Astrocyte of the cerebellum (primary cell): ENCODE results near the gene PPP3CB.

Experiments
- DNase-seq: peaks from one replicate; pipeline ENCODE4 v3.0.0-alpha.2; 2011; ENCODE audit warnings: low read depth
- H3K4me3 ChIP-seq: 2 replicates; pipeline ENCODE4 v1.5.1; 2011; ENCODE audit warnings: mild to moderate bottlenecking, low read depth, low read length, moderate library complexity
- in situ Hi-C: cut with HindIII; loops from 2 replicates; pipeline ENCODE4 v1.10.0; 2017; ENCODE audit warnings: low sequenced_read_pairs
- TF ChIP-seq, protein P1 (sequence below): IDR thresholded peaks from 2 replicates; pipeline ENCODE4 v1.5.1; 2012; ENCODE audit warnings: low read length, low read depth, moderate library complexity, mild to moderate bottlenecking; ENCODE audit errors: missing control alignments

The PPP3CB gene

DNA sequence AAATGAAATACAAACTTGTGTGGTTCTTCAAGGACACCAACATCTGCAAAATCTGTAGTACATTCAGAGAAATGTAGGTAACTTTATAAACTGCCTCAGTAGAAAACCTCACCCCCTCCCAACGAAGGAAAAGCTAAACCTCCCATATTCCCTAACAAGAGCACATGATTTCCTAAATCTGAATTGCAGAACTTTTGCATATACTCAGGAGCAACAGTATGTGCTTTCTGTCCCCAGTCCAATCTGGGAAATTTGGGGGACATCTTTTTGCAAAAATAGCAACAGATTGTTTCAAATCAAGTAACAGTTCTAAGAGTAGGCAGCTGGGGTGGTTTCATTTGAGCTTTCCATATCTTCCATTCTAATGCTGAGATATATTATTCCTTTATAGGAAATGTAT, 46.7 kb downstream of the PPP3CB start:
- in situ Hi-C loops = no loop called here
- H3K4me3 ChIP-seq = no peak overlapping the region
- TF ChIP-seq, protein P1, sequence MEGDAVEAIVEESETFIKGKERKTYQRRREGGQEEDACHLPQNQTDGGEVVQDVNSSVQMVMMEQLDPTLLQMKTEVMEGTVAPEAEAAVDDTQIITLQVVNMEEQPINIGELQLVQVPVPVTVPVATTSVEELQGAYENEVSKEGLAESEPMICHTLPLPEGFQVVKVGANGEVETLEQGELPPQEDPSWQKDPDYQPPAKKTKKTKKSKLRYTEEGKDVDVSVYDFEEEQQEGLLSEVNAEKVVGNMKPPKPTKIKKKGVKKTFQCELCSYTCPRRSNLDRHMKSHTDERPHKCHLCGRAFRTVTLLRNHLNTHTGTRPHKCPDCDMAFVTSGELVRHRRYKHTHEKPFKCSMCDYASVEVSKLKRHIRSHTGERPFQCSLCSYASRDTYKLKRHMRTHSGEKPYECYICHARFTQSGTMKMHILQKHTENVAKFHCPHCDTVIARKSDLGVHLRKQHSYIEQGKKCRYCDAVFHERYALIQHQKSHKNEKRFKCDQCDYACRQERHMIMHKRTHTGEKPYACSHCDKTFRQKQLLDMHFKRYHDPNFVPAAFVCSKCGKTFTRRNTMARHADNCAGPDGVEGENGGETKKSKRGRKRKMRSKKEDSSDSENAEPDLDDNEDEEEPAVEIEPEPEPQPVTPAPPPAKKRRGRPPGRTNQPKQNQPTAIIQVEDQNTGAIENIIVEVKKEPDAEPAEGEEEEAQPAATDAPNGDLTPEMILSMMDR = no peak
- no peak for DNase-seq

DNA sequence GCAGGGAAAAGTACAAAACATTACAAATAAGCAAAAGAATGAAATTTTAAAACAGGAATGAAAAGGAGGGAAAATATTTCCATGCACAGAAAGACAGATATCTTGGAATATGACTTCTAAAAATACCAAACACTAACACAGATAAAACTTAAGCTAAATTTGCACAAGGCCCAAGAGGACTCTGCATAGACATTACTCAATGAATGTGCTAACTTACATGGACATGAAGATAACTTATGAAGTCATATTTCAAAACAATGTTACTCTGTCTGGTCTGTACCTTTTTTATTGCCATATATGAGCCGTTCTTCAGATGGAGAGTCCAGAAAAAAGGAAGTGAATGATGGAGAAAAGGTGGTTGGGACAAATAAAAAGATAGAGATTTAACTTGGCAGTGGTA, 47.4 kb downstream of the PPP3CB start:
- TF ChIP-seq, protein P1 = no peak
- no peak overlapping the region for H3K4me3 ChIP-seq
- DNase-seq = no peak
- in situ Hi-C loops = no loop called here

DNA sequence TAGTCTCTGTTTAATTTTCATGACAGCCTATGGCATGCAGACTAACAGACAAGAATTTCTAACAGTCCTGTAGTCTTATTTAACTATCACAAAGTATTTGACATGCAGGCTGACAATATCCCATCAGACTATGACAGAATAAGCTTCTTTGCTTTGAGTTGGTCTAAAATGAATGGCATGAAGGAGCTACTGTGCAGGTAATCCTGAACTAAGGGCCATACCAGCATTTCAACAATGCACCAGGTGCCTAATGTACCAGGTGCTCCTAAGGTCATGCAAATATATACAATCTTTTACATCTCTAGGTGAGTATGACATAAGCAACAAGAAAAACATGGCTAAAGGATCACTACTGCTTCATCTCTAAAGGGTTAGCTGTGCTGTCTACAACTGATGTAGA, 48.9 kb downstream of the PPP3CB start:
- TF ChIP-seq, protein P1 = no peak
- in situ Hi-C loops = no loop called here
- H3K4me3 ChIP-seq = no peak overlapping the region
- DNase-seq = no peak

DNA sequence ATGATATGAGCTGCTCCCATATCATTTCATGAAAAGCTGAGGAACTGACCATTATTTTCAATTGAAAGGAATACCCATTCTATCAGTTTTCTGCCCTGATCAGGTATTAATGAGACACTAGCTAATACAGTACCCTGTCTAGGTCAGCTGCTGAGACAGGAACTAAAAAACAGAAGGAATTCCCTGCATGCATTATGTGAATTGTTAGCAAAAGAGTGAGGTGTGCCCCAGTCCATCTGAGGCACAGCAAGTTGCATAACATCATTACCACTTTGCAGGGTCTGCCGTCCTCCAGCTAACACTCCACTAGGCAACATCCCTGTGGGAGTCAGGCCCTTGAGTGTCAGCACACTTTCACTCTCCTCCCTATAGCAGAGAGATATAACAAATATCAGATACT, 51.4 kb downstream of the PPP3CB start:
- DNase-seq = no peak
- H3K4me3 ChIP-seq = no peak overlapping the region
- in situ Hi-C loops = no loop called here
- TF ChIP-seq, protein P1 = no peak

DNA sequence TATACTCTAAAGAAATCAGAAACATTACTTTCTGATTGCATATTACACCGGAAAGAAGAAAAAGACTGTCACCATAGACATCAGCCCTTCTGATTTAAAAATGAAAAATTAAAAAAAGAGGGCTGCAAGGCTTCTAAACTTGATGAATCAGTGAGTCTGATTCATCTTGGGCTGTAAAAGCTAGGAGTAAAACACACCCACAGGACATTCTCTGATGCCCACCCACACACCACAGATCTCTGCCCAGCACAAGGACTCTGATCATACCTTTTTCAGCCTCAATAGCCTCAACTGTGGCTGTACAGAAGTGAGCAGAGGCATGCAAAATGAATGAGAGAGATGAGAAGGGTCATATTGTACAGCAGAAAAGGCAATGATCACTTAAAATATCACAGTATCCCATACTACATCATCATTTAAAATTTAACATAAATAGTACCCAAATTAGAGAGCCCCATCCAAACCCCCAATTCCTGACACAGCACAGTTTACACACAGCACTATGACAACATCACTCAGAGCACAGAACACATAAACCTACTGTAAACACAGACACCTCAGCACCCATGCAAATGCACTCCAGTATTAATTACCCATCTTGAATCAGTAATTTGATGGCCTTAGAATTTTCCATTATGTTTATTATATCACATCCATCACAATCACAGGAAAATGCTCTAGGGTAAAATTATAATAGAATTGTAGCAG, 56.1 kb downstream of the PPP3CB start:
- in situ Hi-C loops = no loop called here
- no peak overlapping the region for H3K4me3 ChIP-seq
- TF ChIP-seq, protein P1 = no peak
- DNase-seq = no peak

DNA sequence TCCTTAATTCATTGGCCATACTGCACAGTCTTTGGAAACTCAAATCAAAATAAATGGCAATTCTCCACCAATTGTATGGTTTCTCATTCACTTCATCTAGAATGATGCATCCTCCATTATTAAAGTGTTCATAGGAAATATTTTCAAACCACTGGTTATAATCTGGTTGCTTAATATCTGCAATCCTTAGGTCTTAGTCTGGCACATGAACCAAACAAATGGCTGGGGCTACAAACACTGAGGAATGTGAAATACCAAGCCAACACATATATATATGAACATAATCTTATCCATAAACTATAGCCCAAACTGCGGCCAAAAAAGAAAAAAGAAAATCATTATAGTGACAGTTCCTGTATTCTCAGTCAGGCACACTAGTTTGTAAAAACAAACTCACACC, 56.8 kb downstream of the PPP3CB start:
- no peak for DNase-seq
- H3K4me3 ChIP-seq = no peak overlapping the region
- TF ChIP-seq, protein P1 = no peak
- in situ Hi-C loops = no loop called here
